Endothelial cell of umbilical vein (primary cell): ENCODE data around the gene TMEM120B. TPM values are rescaled to one million over a fixed set of nuclear protein-coding genes. Genes with fewer than 3 reads are reported as not detected.
A peak's percentile ranks its signal among the peaks of the same experiment; 100 is the strongest.
"Not testable (repeated sequence)": the region's sequence is repeated elsewhere in the genome, so short reads cannot be mapped to it uniquely, and the experiment has no call there.

Experiments
- BruUV-seq: library from RNA; stranded (reverse); fragments of 400-500 nt; replicated peaks from 2 replicates; lab custom pipeline; 2021; lab: Mats Ljungman, UMichigan
- CTCF ChIA-PET: fragments of 300-600, 350-600 bp; sonication (Branson Sonifier 250); formaldehyde crosslinking; loops from one replicate; lab custom pipeline; 2021; ENCODE audit warnings: antibody characterized with exemption, inconsistent platforms; lab: Charles Lee
- POLR2A ChIA-PET: fragments of 300-600, 350-600 bp; sonication (Branson Sonifier 250); formaldehyde crosslinking; loops from one replicate; lab custom pipeline; 2021; ENCODE audit warnings: antibody characterized with exemption, inconsistent platforms; lab: Charles Lee
- DNase-seq: peaks from one replicate; pipeline ENCODE4 v3.0.0-alpha.2; 2011; ENCODE audit warnings: low read depth, low spot score
- FAIRE-seq: peaks from 2 replicates; lab custom pipeline; 2011; peaks lifted over from hg19 to GRCh38; lab: Jason Lieb, UNC
- H2AFZ ChIP-seq: 2 replicates; pipeline ENCODE4 v1.6.0; 2012; ENCODE audit warnings: low read depth, low read length, control low read depth, inconsistent platforms
- H3K27ac ChIP-seq: 2 replicates; pipeline ENCODE4 v1.5.1; 2011; ENCODE audit warnings: low read depth, mild to moderate bottlenecking, control low read depth, low read length, moderate library complexity; ENCODE audit not compliant: insufficient read depth
- H3K27me3 ChIP-seq, 2 experiments: 2 replicates each; pipeline versions ENCODE4 v1.6.0 to v1.6.1; 2011; ENCODE audit warnings: low read length in 2 of 2, mixed read lengths in 1 of 2; ENCODE audit not compliant: control insufficient read depth in 2 of 2, insufficient read depth in 2 of 2
- H3K36me3 ChIP-seq, 2 experiments: 2 replicates in 1 of 2; 3 replicates in 1 of 2; pipeline ENCODE4 v1.5.1; 2011; ENCODE audit warnings: low read length in 2 of 2, mild to moderate bottlenecking in 1 of 2, moderate library complexity in 1 of 2; ENCODE audit not compliant: control insufficient read depth in 2 of 2, insufficient read depth in 2 of 2; ENCODE audit errors: extremely low read depth in 1 of 2
- H3K4me1 ChIP-seq: 3 replicates; pipeline ENCODE4 v1.5.1; 2011; ENCODE audit warnings: mild to moderate bottlenecking, low read length; ENCODE audit not compliant: control insufficient read depth, insufficient read depth; ENCODE audit errors: extremely low read depth
- H3K4me2 ChIP-seq: 2 replicates; pipeline ENCODE4 v1.6.1; 2011; ENCODE audit warnings: low read length, control low read depth, mixed read lengths; ENCODE audit not compliant: insufficient read depth
- H3K4me3 ChIP-seq, 3 experiments: fragments of 200-600 bp in 1 of 3; sonication (generic), shearing (Covaris generic) in 1 of 3; replicated peaks in 1 of 3; 2 replicates each; pipeline ENCODE4 v1.5.1; 2011 to 2016; ENCODE audit warnings: control low read depth in 3 of 3, low read length in 3 of 3, mild to moderate bottlenecking in 2 of 3, inconsistent platforms in 1 of 3, low read depth in 1 of 3, moderate library complexity in 1 of 3; ENCODE audit not compliant: insufficient read depth in 1 of 3
- H3K79me2 ChIP-seq: 2 replicates; pipeline ENCODE4 v1.6.0; 2012; ENCODE audit warnings: low read length, inconsistent platforms; ENCODE audit not compliant: control insufficient read depth, insufficient read depth
- H3K9ac ChIP-seq: replicated peaks from 2 replicates; pipeline ENCODE3; 2011; ENCODE audit warnings: low read length, control low read depth; ENCODE audit not compliant: insufficient read depth; ENCODE audit errors: extremely low read depth
- H3K9me1 ChIP-seq: replicated peaks from 3 replicates; pipeline ENCODE4 v1.6.0; 2011; ENCODE audit warnings: mild to moderate bottlenecking, low read length; ENCODE audit not compliant: control insufficient read depth, insufficient read depth; ENCODE audit errors: extremely low read depth
- H3K9me3 ChIP-seq: replicated peaks from 2 replicates; pipeline ENCODE4 v1.5.1; 2012; ENCODE audit warnings: low read length, inconsistent platforms; ENCODE audit not compliant: control insufficient read depth, insufficient read depth
- H4K20me1 ChIP-seq: replicated peaks from 2 replicates; pipeline ENCODE3; 2011; ENCODE audit warnings: mild to moderate bottlenecking, low read length; ENCODE audit not compliant: control insufficient read depth, insufficient read depth; ENCODE audit errors: extremely low read depth
- CTCF ChIP-seq, 2 donors: IDR thresholded peaks; 1 replicate in 1 of 2; 2 replicates in 1 of 2; pipeline ENCODE4 v1.5.1; 2011; ENCODE audit warnings: low read length in 2 of 2, mild to moderate bottlenecking in 2 of 2, moderate library complexity in 2 of 2, control low read depth in 1 of 2, inconsistent platforms in 1 of 2, low read depth in 1 of 2; ENCODE audit not compliant: insufficient read depth in 1 of 2; ENCODE audit errors: extremely low read depth in 1 of 2
- EZH2 ChIP-seq: IDR thresholded peaks from 2 replicates; pipeline ENCODE4 v1.6.1; 2012; ENCODE audit warnings: borderline replicate concordance, low read depth, mild to moderate bottlenecking, moderate library complexity, low read length, inconsistent platforms; ENCODE audit not compliant: severe bottlenecking
- FOS ChIP-seq: IDR thresholded peaks from 2 replicates; pipeline ENCODE4 v1.6.1; 2011; ENCODE audit warnings: mild to moderate bottlenecking, low read length, moderate library complexity, borderline replicate concordance; ENCODE audit not compliant: insufficient read depth
- GATA2 ChIP-seq: IDR thresholded peaks from 2 replicates; pipeline ENCODE4 v1.7.0; 2011; ENCODE audit warnings: low read depth, mild to moderate bottlenecking, moderate library complexity, mixed read lengths, low read length; ENCODE audit not compliant: insufficient read length, insufficient read depth
- JUN ChIP-seq: IDR thresholded peaks from 2 replicates; pipeline ENCODE4 v1.6.1; 2011; ENCODE audit warnings: borderline replicate concordance, low read depth; ENCODE audit not compliant: insufficient read length, insufficient read depth
- MAX ChIP-seq: IDR thresholded peaks from 2 replicates; pipeline ENCODE4 v1.6.1; 2011; ENCODE audit not compliant: insufficient read depth, insufficient read length
- MYC ChIP-seq: IDR thresholded peaks from one replicate; pipeline ENCODE4 v1.6.1; 2011; ENCODE audit warnings: mild to moderate bottlenecking, low read depth, low read length
- POLR2A ChIP-seq: IDR thresholded peaks from 2 replicates; pipeline ENCODE4 v1.6.1; 2012; ENCODE audit warnings: low read depth, mild to moderate bottlenecking, control low read depth, low read length
- POLR2AphosphoS5 ChIP-seq: IDR thresholded peaks from 2 replicates; pipeline ENCODE4 v1.6.1; 2012; ENCODE audit warnings: low read depth, mild to moderate bottlenecking, control low read depth, low read length, moderate library complexity; ENCODE audit not compliant: insufficient read depth
- dilution Hi-C: fragments of 300-500 bp; cut with MboI; formaldehyde crosslinking; loops from one replicate; pipeline ENCODE4 v1.15.0; 2019; ENCODE audit warnings: low sequenced_read_pairs; ENCODE audit not compliant: extremely low pct_ligation_motif_present
- intact Hi-C: fragments of 100-400 bp; cut with micrococcal nuclease; formaldehyde crosslinking; loops from one replicate; pipeline ENCODE4 v1.10.0; 2022
- polyA plus RNA-seq, 4 experiments: library from polyadenylated mRNA; depleted of rRNA in 3 of 4; stranded (reverse) in 3 of 4; unstranded in 1 of 4; fragments of >200 nt; gene quantifications; 2 replicates each; pipeline versions ENCODE4 v1.2.1 to v1.2.3, GENCODE V29; 2011 to 2012; ENCODE audit warnings: missing spikeins in 1 of 4
- total RNA-seq: library from RNA; stranded (reverse); gene quantifications from 2 replicates; pipeline ENCODE4 v1.2.3, GENCODE V29; 2021

Gene TMEM120B
- total and polyA plus RNA-seq, 2 donors (not counting 3 experiments of a cell fraction or from before 2014, with no cell fraction given) = 10.4 to 12.8 TPM

DNA sequence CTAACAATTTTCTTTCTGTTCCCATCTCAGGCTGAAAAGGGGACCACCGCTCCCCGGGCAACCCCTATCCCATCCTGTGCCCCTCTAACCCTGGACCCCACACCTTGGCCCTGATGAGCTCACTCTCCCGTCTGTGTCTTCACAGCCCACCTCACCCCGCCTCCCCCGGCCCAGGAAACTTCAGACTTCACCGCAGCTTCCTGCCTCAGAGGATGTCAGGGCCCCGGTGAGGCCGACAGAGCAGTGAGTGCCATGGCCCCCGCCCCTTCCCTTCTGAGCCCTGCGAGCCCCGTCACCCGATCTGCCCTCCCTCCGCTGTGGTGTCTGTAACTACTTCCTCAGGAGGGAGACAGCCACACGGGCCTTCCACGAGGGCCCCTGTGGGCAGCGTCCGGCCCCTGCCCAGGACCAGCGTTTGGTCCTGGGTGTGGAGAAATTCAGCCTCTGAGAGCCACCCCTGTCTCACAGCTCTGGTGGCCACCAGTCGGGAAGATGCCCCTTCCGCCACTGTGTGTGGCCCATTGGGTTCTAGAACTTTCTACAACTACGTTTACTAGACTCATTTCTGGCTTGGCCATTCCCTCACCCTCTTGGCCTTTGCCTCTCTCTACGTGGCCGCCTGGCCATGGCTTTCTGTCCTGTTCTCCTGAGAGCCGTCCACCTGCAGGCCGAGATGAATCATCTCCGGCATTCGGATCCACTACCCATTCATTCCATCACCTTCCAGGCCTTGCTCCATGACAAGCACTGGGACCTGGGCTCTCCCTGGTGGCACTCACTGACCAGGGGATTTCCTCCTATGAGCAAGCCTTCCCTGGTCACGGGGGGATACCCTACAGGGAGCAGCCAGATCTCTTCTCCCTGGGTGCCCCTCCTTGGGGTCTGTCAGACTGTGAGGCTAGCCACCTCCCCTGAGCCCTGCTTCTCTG, 77.5 kb downstream of the TMEM120B start:
- no peak overlapping the region for H3K9ac ChIP-seq
- intact Hi-C loops (loop anchor here (5.0 kb wide), 2 partner anchors 43 to 208 kb away; partner anchors contain the start of gene KDM2B), dilution Hi-C loops (no loop called here)
- H3K79me2 ChIP-seq = no peaks in the 10 kb centered on the region
- H3K36me3 ChIP-seq = no peaks in the 10 kb centered on the region
- TF ChIP-seq EZH2 = no peak
- TF ChIP-seq FOS = no peak
- TF ChIP-seq POLR2AphosphoS5 = no peak
- no peak for TF ChIP-seq MYC
- TF ChIP-seq GATA2 = no peak
- TF ChIP-seq CTCF (IDR thresholded peaks at IDR 0.05; ENCODE audit: extremely low read depth in 1 of 2, insufficient read depth in 1 of 2, low read depth in 1 of 2, low read length in 2 of 2) = no peak
- no peak for TF ChIP-seq MAX
- TF ChIP-seq POLR2A = no peak
- no peak for TF ChIP-seq JUN
- H3K27ac ChIP-seq = peak overlapping the region; percentile 54
- H3K4me3 ChIP-seq = no peak overlapping the region
- H4K20me1 ChIP-seq = no peaks in the 10 kb centered on the region
- peak; percentile 33 for FAIRE-seq
- CTCF ChIA-PET = interaction anchor here (0.7 to 5.3 kb wide), 6 partner anchors 9 to 238 kb away, joined by 3 to 173 read pairs (median 4); no protein-coding TSS in a partner anchor
- H2AFZ ChIP-seq = peak overlapping the region; percentile 54
- POLR2A ChIA-PET = interaction anchor here (0.6 kb wide), 2 partner anchors 15 to 93 kb away, joined by 3 to 10 read pairs; no protein-coding TSS in a partner anchor
- no peaks in the 10 kb centered on the region for H3K9me3 ChIP-seq
- no peak overlapping the region for H3K4me2 ChIP-seq
- no TSS peak for BruUV-seq
- peaks cover 26% of the 10 kb centered on the region for H3K4me1 ChIP-seq
- no peaks in the 10 kb centered on the region for H3K9me1 ChIP-seq
- H3K27me3 ChIP-seq = no peaks in the 10 kb centered on the region
- DNase-seq = no peak

GRCh38 chr12:121790785-121791184, 78.2 kb downstream of the TMEM120B start:
- not testable (repeated sequence) for H3K36me3 ChIP-seq

More at GRCh38 chr12:121790785-121791184, 78.2 kb downstream of the TMEM120B start:
- H3K4me1 ChIP-seq = peaks cover 24% of the 10 kb centered on the region
- FAIRE-seq, H3K27ac ChIP-seq, H3K4me2 ChIP-seq, DNase-seq, H3K4me3 ChIP-seq, H3K79me2 ChIP-seq, H4K20me1 ChIP-seq, H3K9me1 ChIP-seq, dilution Hi-C loops, BruUV-seq, POLR2A ChIA-PET, H3K27me3 ChIP-seq, H2AFZ ChIP-seq, H3K9ac ChIP-seq, H3K9me3 ChIP-seq: not testable (repeated sequence)
- intact Hi-C loops = loop anchor here (5.0 kb wide), 2 partner anchors 43 to 208 kb away; partner anchors contain the start of gene KDM2B
- CTCF ChIA-PET = interaction anchor here (1.3 to 5.3 kb wide), 3 partner anchors 10 to 238 kb away, joined by 3 to 173 read pairs (median 7); no protein-coding TSS in a partner anchor
